T-helper 1 cell treated with Interleukin-12 subunit alpha and Interleukin-12 subunit beta and Interleukin-4 antibody, amounts not matched to agents 30 μg/mL and 1 μg/mL, for 36 hours (primary cell): Measurements from ENCODE around the gene RBPMS2.

ENCODE experiments used
- H3K27ac Mint-ChIP-seq: one replicate; pipeline ENCODE4 v1.8.0; 2021; ENCODE audit warnings: mild to moderate bottlenecking, mixed read lengths
- H3K27me3 Mint-ChIP-seq: one replicate; pipeline ENCODE4 v1.8.0; 2021; ENCODE audit warnings: low read depth, mixed read lengths
- H3K36me3 Mint-ChIP-seq: one replicate; pipeline ENCODE4 v1.8.0; 2021; ENCODE audit warnings: low read depth, mixed read lengths
- H3K4me1 Mint-ChIP-seq: one replicate; pipeline ENCODE4 v1.8.0; 2021; ENCODE audit warnings: low read depth, mixed read lengths
- H3K4me3 Mint-ChIP-seq: one replicate; pipeline ENCODE4 v1.8.0; 2021; ENCODE audit warnings: mild to moderate bottlenecking, moderate library complexity, mixed read lengths
- H3K9me3 Mint-ChIP-seq: one replicate; pipeline ENCODE4 v1.8.0; 2021; ENCODE audit warnings: mixed read lengths

Gene RBPMS2

GRCh38 chr15:64774037-64774628 lies 1.3 kb downstream of the RBPMS2 start:
- no peak overlapping the region for H3K27ac Mint-ChIP-seq
- peaks cover 2% of the 10 kb centered on the region for H3K4me1 Mint-ChIP-seq
- H3K36me3 Mint-ChIP-seq: peaks cover 2% of the 10 kb centered on the region
- H3K27me3 Mint-ChIP-seq: peaks cover 64% of the 10 kb centered on the region
- peak overlapping the region; percentile 40 for H3K4me3 Mint-ChIP-seq
- no peaks in the 10 kb centered on the region for H3K9me3 Mint-ChIP-seq

GRCh38 chr15:64773606-64774005 lies 1.8 kb downstream of the RBPMS2 start:
- peak overlapping the region; percentile 40 for H3K4me3 Mint-ChIP-seq
- no peak overlapping the region for H3K27ac Mint-ChIP-seq
- peaks cover 2% of the 10 kb centered on the region for H3K36me3 Mint-ChIP-seq
- H3K27me3 Mint-ChIP-seq: peaks cover 59% of the 10 kb centered on the region
- H3K9me3 Mint-ChIP-seq: no peaks in the 10 kb centered on the region
- H3K4me1 Mint-ChIP-seq: peaks cover 2% of the 10 kb centered on the region

DNA sequence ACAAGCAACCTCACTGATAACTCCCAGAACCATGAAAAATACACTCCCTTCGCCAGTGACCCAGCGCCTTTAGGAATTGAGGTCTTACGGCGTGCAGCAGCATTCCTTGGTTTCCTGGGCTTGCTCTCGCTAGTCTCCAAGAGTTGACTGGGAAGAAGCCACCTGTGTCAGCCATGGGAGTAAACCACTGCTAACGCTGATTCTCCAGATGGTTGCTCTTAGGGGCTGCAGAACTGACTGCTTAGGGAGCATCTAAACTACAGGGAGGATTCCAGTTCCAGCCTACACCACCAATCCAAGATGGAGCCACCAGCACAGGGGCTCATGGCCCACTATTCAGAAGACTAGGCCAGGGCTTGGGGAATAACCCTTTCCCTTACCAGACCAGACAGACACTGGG lies 2.4 kb downstream of the RBPMS2 start:
- Mint-ChIP-seq H3K27ac (no peak overlapping the region), H3K27me3 (peaks cover 52% of the 10 kb centered on the region), H3K36me3 (peaks cover 2% of the 10 kb centered on the region), H3K4me1 (peaks cover 4% of the 10 kb centered on the region), H3K9me3 (no peaks in the 10 kb centered on the region), H3K4me3 (no peak overlapping the region)

GRCh38 chr15:64772488-64772887 lies 2.9 kb downstream of the RBPMS2 start:
- peaks cover 7% of the 10 kb centered on the region for H3K4me1 Mint-ChIP-seq
- H3K36me3 Mint-ChIP-seq: peaks cover 2% of the 10 kb centered on the region
- no peaks in the 10 kb centered on the region for H3K9me3 Mint-ChIP-seq
- no peak overlapping the region for H3K4me3 Mint-ChIP-seq
- H3K27ac Mint-ChIP-seq: no peak overlapping the region
- H3K27me3 Mint-ChIP-seq: peaks cover 48% of the 10 kb centered on the region

DNA sequence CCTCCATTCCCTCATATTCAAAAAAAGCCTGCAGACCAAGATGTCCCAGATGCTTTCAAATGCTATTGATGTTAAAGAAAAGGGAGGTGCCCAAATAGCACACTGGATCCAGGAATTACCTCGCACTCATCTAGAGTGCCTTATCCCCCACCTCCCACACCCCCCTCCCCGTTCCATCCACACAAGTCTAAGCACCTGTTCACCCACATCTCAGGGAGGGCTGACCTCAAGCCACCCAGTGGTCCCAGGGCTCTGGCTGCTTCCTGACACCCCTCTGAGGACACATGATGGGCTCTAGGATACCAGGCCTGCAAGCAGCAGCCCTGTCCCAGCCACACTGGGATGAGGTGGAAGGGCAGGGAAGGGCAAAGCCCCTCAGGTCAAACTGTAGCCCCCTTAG lies 4.8 kb downstream of the RBPMS2 start:
- Mint-ChIP-seq H3K4me3 (no peak overlapping the region), H3K36me3 (no peaks in the 10 kb centered on the region), H3K27ac (no peak overlapping the region), H3K4me1 (peaks cover 5% of the 10 kb centered on the region), H3K9me3 (no peaks in the 10 kb centered on the region), H3K27me3 (peaks cover 29% of the 10 kb centered on the region)

DNA sequence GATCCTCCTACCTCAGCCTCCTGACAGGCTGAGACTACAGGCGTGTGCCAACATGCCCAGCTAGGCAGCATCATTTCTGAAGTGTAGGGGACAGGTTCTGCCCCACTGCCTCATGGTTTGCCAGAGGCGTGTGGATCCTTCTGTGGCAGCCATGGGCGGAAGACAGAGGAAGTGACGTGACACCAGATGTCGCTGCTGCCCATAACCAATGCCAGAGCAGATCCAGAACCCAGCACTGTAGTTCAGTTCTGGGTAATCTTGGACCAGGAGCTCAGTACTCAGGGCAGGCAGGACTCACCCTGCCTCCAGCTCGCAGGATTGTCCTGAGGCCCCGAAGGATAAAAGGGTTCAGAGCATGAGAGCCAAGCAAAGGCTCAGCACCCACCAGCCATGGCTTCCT lies 8.2 kb downstream of the RBPMS2 start:
- Mint-ChIP-seq H3K4me1 (peaks cover 5% of the 10 kb centered on the region), H3K27me3 (peaks cover 4% of the 10 kb centered on the region), H3K4me3 (no peak overlapping the region), H3K36me3 (no peaks in the 10 kb centered on the region), H3K9me3 (no peaks in the 10 kb centered on the region), H3K27ac (no peak overlapping the region)

GRCh38 chr15:64766058-64766457 lies 9.3 kb downstream of the RBPMS2 start:
- no peaks in the 10 kb centered on the region for H3K9me3 Mint-ChIP-seq
- H3K4me1 Mint-ChIP-seq: peaks cover 5% of the 10 kb centered on the region
- no peak overlapping the region for H3K4me3 Mint-ChIP-seq
- H3K36me3 Mint-ChIP-seq: no peaks in the 10 kb centered on the region
- peaks cover 1% of the 10 kb centered on the region for H3K27me3 Mint-ChIP-seq
- no peak overlapping the region for H3K27ac Mint-ChIP-seq

DNA sequence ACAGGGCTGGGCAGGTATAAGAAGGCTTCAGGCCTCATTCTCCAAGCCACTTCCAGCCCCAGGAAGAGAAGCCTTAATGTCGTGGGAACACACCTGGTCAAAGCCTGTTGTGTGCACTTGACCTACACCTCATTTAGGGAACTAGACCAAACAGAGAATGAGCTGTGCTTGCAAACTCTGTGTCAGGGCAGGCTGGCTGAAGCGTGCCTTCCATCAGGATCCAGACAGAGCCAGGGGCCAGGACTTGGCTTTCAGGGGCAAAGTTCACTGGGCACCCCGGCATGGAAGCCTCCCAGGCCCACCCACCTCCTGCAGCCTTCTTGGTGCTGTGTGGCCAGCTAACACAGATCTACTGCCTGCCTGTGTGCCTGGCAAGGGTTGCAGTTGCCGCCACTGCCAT lies 11.5 kb downstream of the RBPMS2 start:
- no peaks in the 10 kb centered on the region for H3K36me3 Mint-ChIP-seq
- no peaks in the 10 kb centered on the region for H3K9me3 Mint-ChIP-seq
- H3K27ac Mint-ChIP-seq: no peak overlapping the region
- peaks cover 5% of the 10 kb centered on the region for H3K4me1 Mint-ChIP-seq
- H3K27me3 Mint-ChIP-seq: no peaks in the 10 kb centered on the region
- H3K4me3 Mint-ChIP-seq: no peak overlapping the region

- H3K27me3 Mint-ChIP-seq: no peaks in the 10 kb centered on the region
- no peaks in the 10 kb centered on the region for H3K9me3 Mint-ChIP-seq
- H3K4me3 Mint-ChIP-seq: no peak overlapping the region
- H3K27ac Mint-ChIP-seq: no peak overlapping the region
- no peaks in the 10 kb centered on the region for H3K36me3 Mint-ChIP-seq
- H3K4me1 Mint-ChIP-seq: peaks cover 5% of the 10 kb centered on the region
Measured at GRCh38 chr15:64763462-64763861, 11.9 kb downstream of the RBPMS2 start.

GRCh38 chr15:64763021-64763420 lies 12.4 kb downstream of the RBPMS2 start:
- H3K4me1 Mint-ChIP-seq: peaks cover 4% of the 10 kb centered on the region
- H3K27ac Mint-ChIP-seq: no peak overlapping the region
- H3K4me3 Mint-ChIP-seq: no peak overlapping the region
- H3K9me3 Mint-ChIP-seq: no peaks in the 10 kb centered on the region
- no peaks in the 10 kb centered on the region for H3K36me3 Mint-ChIP-seq
- H3K27me3 Mint-ChIP-seq: no peaks in the 10 kb centered on the region

- Mint-ChIP-seq H3K36me3 (no peaks in the 10 kb centered on the region), H3K27ac (no peak overlapping the region), H3K4me1 (no peaks in the 10 kb centered on the region), H3K9me3 (no peaks in the 10 kb centered on the region), H3K27me3 (no peaks in the 10 kb centered on the region), H3K4me3 (no peak overlapping the region)
Measured at GRCh38 chr15:64762546-64762945, 12.8 kb downstream of the RBPMS2 start.

DNA sequence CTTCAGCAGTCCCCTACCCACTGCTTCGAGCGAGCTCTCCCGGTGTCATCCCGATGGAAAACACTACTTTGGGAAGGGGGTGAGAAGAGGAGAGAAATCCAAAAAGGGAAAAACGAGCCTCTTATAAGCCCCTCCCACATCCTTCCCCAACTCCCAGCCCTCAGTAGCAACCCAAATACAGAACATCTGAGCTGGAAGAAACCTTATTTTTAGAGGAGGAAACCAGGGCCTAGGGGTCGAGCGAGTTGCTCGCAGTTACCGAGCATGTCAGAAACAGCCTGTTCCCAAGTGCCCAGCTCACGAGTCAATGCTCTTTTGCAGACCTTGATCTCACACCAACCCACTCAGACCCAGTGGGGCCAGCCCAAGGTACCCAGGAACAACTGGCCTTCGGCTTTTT lies 14.2 kb downstream of the RBPMS2 start:
- Mint-ChIP-seq H3K27me3 (no peaks in the 10 kb centered on the region), H3K36me3 (no peaks in the 10 kb centered on the region), H3K4me3 (no peak overlapping the region), H3K9me3 (no peaks in the 10 kb centered on the region), H3K27ac (no peak overlapping the region), H3K4me1 (no peaks in the 10 kb centered on the region)

DNA sequence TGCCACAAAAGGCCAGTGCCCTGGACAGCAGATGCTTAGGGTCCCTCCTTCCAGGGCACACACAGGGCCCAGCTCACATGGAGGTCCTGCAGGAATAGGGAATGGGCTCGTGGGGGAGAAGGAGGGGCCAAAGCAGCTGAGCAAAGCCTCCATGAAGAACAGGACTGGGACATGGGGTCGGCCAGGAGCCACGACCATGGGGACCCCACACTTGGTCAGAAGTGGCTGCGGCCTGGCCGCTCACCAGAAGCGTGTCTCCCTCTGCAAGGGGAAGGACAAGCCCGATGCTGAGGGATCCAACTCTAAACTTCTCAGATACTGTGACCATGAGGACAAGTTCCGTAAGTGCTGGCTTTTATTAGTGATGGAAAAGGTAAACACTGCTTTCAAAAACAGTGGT lies 15.3 kb downstream of the RBPMS2 start:
- Mint-ChIP-seq H3K27ac (no peak overlapping the region), H3K27me3 (peaks cover 3% of the 10 kb centered on the region), H3K4me3 (no peak overlapping the region), H3K4me1 (no peaks in the 10 kb centered on the region), H3K36me3 (no peaks in the 10 kb centered on the region), H3K9me3 (no peaks in the 10 kb centered on the region)

- Mint-ChIP-seq H3K4me1 (no peaks in the 10 kb centered on the region), H3K27me3 (peaks cover 4% of the 10 kb centered on the region), H3K36me3 (no peaks in the 10 kb centered on the region), H3K27ac (no peak overlapping the region), H3K9me3 (no peaks in the 10 kb centered on the region), H3K4me3 (no peak overlapping the region)
Measured at GRCh38 chr15:64755427-64755940, 19.9 kb downstream of the RBPMS2 start.

GRCh38 chr15:64754663-64755426 lies 20.5 kb downstream of the RBPMS2 start:
- Mint-ChIP-seq H3K4me3 (no peak overlapping the region), H3K27me3 (peaks cover 7% of the 10 kb centered on the region), H3K9me3 (no peaks in the 10 kb centered on the region), H3K36me3 (no peaks in the 10 kb centered on the region), H3K4me1 (no peaks in the 10 kb centered on the region), H3K27ac (no peak overlapping the region)
